Activated CD4-positive, alpha-beta memory T cell treated with anti-CD3 and anti-CD28 coated beads for 36 hours (primary cell): ENCODE measurements around the gene PTPN14. TPM values are rescaled to one million over a fixed set of nuclear protein-coding genes. Genes with fewer than 3 reads are reported as not detected.

ENCODE experiments used
- CTCF ChIA-PET: fragments of 350-600 bp; sonication (Branson Sonifier 250); formaldehyde crosslinking; loops from one replicate; lab custom pipeline; 2021; ENCODE audit warnings: antibody characterized with exemption, inconsistent platforms; lab: Charles Lee
- POLR2A ChIA-PET: fragments of 350-600 bp; sonication (Branson Sonifier 250); formaldehyde crosslinking; loops from one replicate; lab custom pipeline; 2021; ENCODE audit warnings: antibody characterized with exemption; lab: Charles Lee
- DNase-seq: peaks from one replicate; pipeline ENCODE4 v3.0.0-alpha.2; 2020
- H3K27ac Mint-ChIP-seq: one replicate; pipeline ENCODE4 v1.8.0; 2021; ENCODE audit warnings: mixed read lengths
- H3K27me3 Mint-ChIP-seq: one replicate; pipeline ENCODE4 v1.8.0; 2021; ENCODE audit warnings: mixed read lengths
- H3K36me3 Mint-ChIP-seq: one replicate; pipeline ENCODE4 v1.8.0; 2021; ENCODE audit warnings: mixed read lengths
- H3K4me1 Mint-ChIP-seq: one replicate; pipeline ENCODE4 v1.8.0; 2021; ENCODE audit warnings: low read depth, mixed read lengths
- H3K4me3 Mint-ChIP-seq: one replicate; pipeline ENCODE4 v1.8.0; 2021; ENCODE audit warnings: mild to moderate bottlenecking, mixed read lengths
- H3K9me3 Mint-ChIP-seq: one replicate; pipeline ENCODE4 v1.8.0; 2021; ENCODE audit warnings: mixed read lengths
- intact Hi-C: fragments of 100-400 bp; cut with micrococcal nuclease; formaldehyde crosslinking; loops from one replicate; pipeline ENCODE4 v1.15.1; 2023
- total RNA-seq, 2 experiments: library from RNA; stranded (reverse); gene quantifications; one replicate each; pipeline ENCODE4 v1.2.3, GENCODE V29; 2021

Gene PTPN14
- total RNA-seq, 2 experiments from 2014 or later: 1.0 to 1.1 TPM

GRCh38 chr1:214332946-214333798, 218.2 kb downstream of the PTPN14 start:
- H3K9me3 Mint-ChIP-seq: no peaks in the 10 kb centered on the region
- no peak overlapping the region for H3K4me3 Mint-ChIP-seq
- H3K36me3 Mint-ChIP-seq: peaks cover 23% of the 10 kb centered on the region
- no peaks in the 10 kb centered on the region for H3K27me3 Mint-ChIP-seq
- ChIA-PET POLR2A (interaction anchor here (0.6 kb wide), 1 partner anchor 34 kb away, joined by 3 read pairs; no protein-coding TSS in a partner anchor), CTCF (interaction anchor here (0.6 to 11.5 kb wide), 49 partner anchors 8 to 1194 kb away, joined by 3 to 491 read pairs (median 6); partner anchors contain the start of gene SMYD2)
- H3K4me1 Mint-ChIP-seq: no peaks in the 10 kb centered on the region
- intact Hi-C loops: loop anchor here (1.0 to 5.0 kb wide), 3 partner anchors 104 to 1194 kb away; no protein-coding TSS in a partner anchor
- peak; percentile 63 for DNase-seq
- H3K27ac Mint-ChIP-seq: no peak overlapping the region

GRCh38 chr1:214331827-214332423, 219.5 kb downstream of the PTPN14 start:
- intact Hi-C loops: loop anchor here (2.0 to 5.0 kb wide), 2 partner anchors 105 to 1195 kb away; no protein-coding TSS in a partner anchor
- H3K27ac Mint-ChIP-seq: no peak overlapping the region
- H3K4me3 Mint-ChIP-seq: no peak overlapping the region
- peak; percentile 66 for DNase-seq
- no peaks in the 10 kb centered on the region for H3K4me1 Mint-ChIP-seq
- no peaks in the 10 kb centered on the region for H3K9me3 Mint-ChIP-seq
- H3K36me3 Mint-ChIP-seq: peaks cover 16% of the 10 kb centered on the region
- ChIA-PET POLR2A (interaction anchor here (0.6 kb wide), 1 partner anchor 264 kb away, joined by 4 read pairs; no protein-coding TSS in a partner anchor), CTCF (interaction anchor here (0.6 to 11.5 kb wide), 77 partner anchors 8 to 1196 kb away, joined by 3 to 491 read pairs (median 5); partner anchors contain the start of genes CENPF and SMYD2)
- H3K27me3 Mint-ChIP-seq: no peaks in the 10 kb centered on the region

- DNase-seq: no peak
- Mint-ChIP-seq H3K4me1 (no peaks in the 10 kb centered on the region), H3K27ac (no peak overlapping the region), H3K27me3 (no peaks in the 10 kb centered on the region), H3K4me3 (no peak overlapping the region), H3K36me3 (peaks cover 11% of the 10 kb centered on the region), H3K9me3 (no peaks in the 10 kb centered on the region)
- intact Hi-C loops: loop anchor here (5.0 kb wide), 1 partner anchor 106 kb away; no protein-coding TSS in a partner anchor
- POLR2A ChIA-PET: interaction anchor here (0.6 kb wide), 1 partner anchor 265 kb away, joined by 4 read pairs; no protein-coding TSS in a partner anchor
- CTCF ChIA-PET: interaction anchor here (0.5 to 11.5 kb wide), 59 partner anchors 10 to 1194 kb away, joined by 3 to 491 read pairs (median 6); partner anchors contain the start of genes CENPF and SMYD2
Measured at GRCh38 chr1:214331180-214331579, 220.2 kb downstream of the PTPN14 start.

GRCh38 chr1:214330715-214331114, 220.7 kb downstream of the PTPN14 start:
- Mint-ChIP-seq H3K27me3 (no peaks in the 10 kb centered on the region), H3K4me3 (no peak overlapping the region), H3K4me1 (no peaks in the 10 kb centered on the region), H3K9me3 (no peaks in the 10 kb centered on the region), H3K27ac (no peak overlapping the region), H3K36me3 (peaks cover 11% of the 10 kb centered on the region)
- ChIA-PET POLR2A (no interaction called here), CTCF (interaction anchor here (0.5 to 11.5 kb wide), 23 partner anchors 9 to 298 kb away, joined by 3 to 491 read pairs (median 8); no protein-coding TSS in a partner anchor)
- no peak for DNase-seq
- intact Hi-C loops: loop anchor here (5.0 kb wide), 1 partner anchor 107 kb away; no protein-coding TSS in a partner anchor

- no peaks in the 10 kb centered on the region for H3K9me3 Mint-ChIP-seq
- no peaks in the 10 kb centered on the region for H3K27me3 Mint-ChIP-seq
- intact Hi-C loops: loop anchor here (5.0 kb wide), 1 partner anchor 107 kb away; no protein-coding TSS in a partner anchor
- ChIA-PET POLR2A (interaction anchor here (0.9 kb wide), 1 partner anchor 69 kb away, joined by 3 read pairs; no protein-coding TSS in a partner anchor), CTCF (interaction anchor here (0.6 to 11.5 kb wide), 17 partner anchors 11 to 1207 kb away, joined by 3 to 491 read pairs (median 15); partner anchors contain the start of gene SMYD2)
- H3K4me1 Mint-ChIP-seq: no peaks in the 10 kb centered on the region
- peaks cover 11% of the 10 kb centered on the region for H3K36me3 Mint-ChIP-seq
- no peak overlapping the region for H3K27ac Mint-ChIP-seq
- no peak for DNase-seq
- H3K4me3 Mint-ChIP-seq: no peak overlapping the region
Measured at GRCh38 chr1:214330222-214330621, 221.2 kb downstream of the PTPN14 start.

GRCh38 chr1:214329470-214330220, 221.8 kb downstream of the PTPN14 start:
- CTCF ChIA-PET: interaction anchor here (0.6 to 11.5 kb wide), 31 partner anchors 11 to 1206 kb away, joined by 3 to 491 read pairs (median 5); partner anchors contain the start of genes CENPF and SMYD2
- Mint-ChIP-seq H3K36me3 (peaks cover 11% of the 10 kb centered on the region), H3K27me3 (no peaks in the 10 kb centered on the region), H3K4me3 (no peak overlapping the region), H3K4me1 (no peaks in the 10 kb centered on the region), H3K27ac (no peak overlapping the region), H3K9me3 (no peaks in the 10 kb centered on the region)
- intact Hi-C loops: loop anchor here (1.0 to 10.0 kb wide), 5 partner anchors 68 to 1085 kb away; no protein-coding TSS in a partner anchor
- POLR2A ChIA-PET: interaction anchor here (0.9 to 1.3 kb wide), 2 partner anchors 68 to 115 kb away, joined by 3 to 4 read pairs; no protein-coding TSS in a partner anchor
- no peak for DNase-seq

GRCh38 chr1:214328770-214329469, 222.5 kb downstream of the PTPN14 start:
- ChIA-PET CTCF (interaction anchor here (0.6 to 11.5 kb wide), 35 partner anchors 11 to 1198 kb away, joined by 3 to 491 read pairs (median 5); partner anchors contain the start of genes CENPF and SMYD2), POLR2A (interaction anchor here (1.3 to 1.4 kb wide), 3 partner anchors 48 to 115 kb away, joined by 3 to 4 read pairs (median 4); partner anchors contain the start of gene SMYD2)
- no peaks in the 10 kb centered on the region for H3K27me3 Mint-ChIP-seq
- H3K9me3 Mint-ChIP-seq: no peaks in the 10 kb centered on the region
- DNase-seq: peak; percentile 88
- intact Hi-C loops: loop anchor here (1.0 to 10.0 kb wide), 4 partner anchors 68 to 1084 kb away; no protein-coding TSS in a partner anchor
- H3K4me3 Mint-ChIP-seq: no peak overlapping the region
- peaks cover 5% of the 10 kb centered on the region for H3K36me3 Mint-ChIP-seq
- no peak overlapping the region for H3K27ac Mint-ChIP-seq
- no peaks in the 10 kb centered on the region for H3K4me1 Mint-ChIP-seq

GRCh38 chr1:214327514-214327913, 223.9 kb downstream of the PTPN14 start:
- Mint-ChIP-seq H3K4me1 (no peaks in the 10 kb centered on the region), H3K36me3 (peaks cover 4% of the 10 kb centered on the region)
- CTCF ChIA-PET: interaction anchor here (1.0 to 11.5 kb wide), 13 partner anchors 8 to 312 kb away, joined by 3 to 491 read pairs (median 16); partner anchors contain the start of gene SMYD2

GRCh38 chr1:214326406-214326805, 225.0 kb downstream of the PTPN14 start:
- intact Hi-C loops: loop anchor here (10.0 kb wide), 1 partner anchor 952 kb away; no protein-coding TSS in a partner anchor
- POLR2A ChIA-PET: no interaction called here
- Mint-ChIP-seq H3K27me3 (no peaks in the 10 kb centered on the region), H3K4me1 (peaks cover 4% of the 10 kb centered on the region), H3K4me3 (no peak overlapping the region), H3K9me3 (no peaks in the 10 kb centered on the region), H3K27ac (no peak overlapping the region), H3K36me3 (peaks cover 5% of the 10 kb centered on the region)
- CTCF ChIA-PET: interaction anchor here (1.4 to 11.5 kb wide), 6 partner anchors 9 to 258 kb away, joined by 3 to 491 read pairs (median 114); no protein-coding TSS in a partner anchor
- no peak for DNase-seq

More at GRCh38 chr1:214327514-214327913, 223.9 kb downstream of the PTPN14 start:
- Mint-ChIP-seq H3K27ac (no peak overlapping the region), H3K27me3 (no peaks in the 10 kb centered on the region), H3K4me3 (no peak overlapping the region), H3K9me3 (no peaks in the 10 kb centered on the region)
- POLR2A ChIA-PET: interaction anchor here (1.4 kb wide), 1 partner anchor 66 kb away, joined by 4 read pairs; no protein-coding TSS in a partner anchor
- DNase-seq: no peak
- intact Hi-C loops: loop anchor here (10.0 kb wide), 1 partner anchor 953 kb away; no protein-coding TSS in a partner anchor
